Measurements from ENCODE around the gene CLIC5. TPM values are rescaled to one million over a fixed set of nuclear protein-coding genes. Genes with fewer than 3 reads are reported as not detected.

The CLIC5 gene
- total RNA-seq, 1 experiment from 2014 or later: not detected

GRCh38 chr6:45947807-45948206 lies 67.9 kb downstream of the CLIC5 start:
- TF ChIP-seq, protein P1, sequence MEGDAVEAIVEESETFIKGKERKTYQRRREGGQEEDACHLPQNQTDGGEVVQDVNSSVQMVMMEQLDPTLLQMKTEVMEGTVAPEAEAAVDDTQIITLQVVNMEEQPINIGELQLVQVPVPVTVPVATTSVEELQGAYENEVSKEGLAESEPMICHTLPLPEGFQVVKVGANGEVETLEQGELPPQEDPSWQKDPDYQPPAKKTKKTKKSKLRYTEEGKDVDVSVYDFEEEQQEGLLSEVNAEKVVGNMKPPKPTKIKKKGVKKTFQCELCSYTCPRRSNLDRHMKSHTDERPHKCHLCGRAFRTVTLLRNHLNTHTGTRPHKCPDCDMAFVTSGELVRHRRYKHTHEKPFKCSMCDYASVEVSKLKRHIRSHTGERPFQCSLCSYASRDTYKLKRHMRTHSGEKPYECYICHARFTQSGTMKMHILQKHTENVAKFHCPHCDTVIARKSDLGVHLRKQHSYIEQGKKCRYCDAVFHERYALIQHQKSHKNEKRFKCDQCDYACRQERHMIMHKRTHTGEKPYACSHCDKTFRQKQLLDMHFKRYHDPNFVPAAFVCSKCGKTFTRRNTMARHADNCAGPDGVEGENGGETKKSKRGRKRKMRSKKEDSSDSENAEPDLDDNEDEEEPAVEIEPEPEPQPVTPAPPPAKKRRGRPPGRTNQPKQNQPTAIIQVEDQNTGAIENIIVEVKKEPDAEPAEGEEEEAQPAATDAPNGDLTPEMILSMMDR (IDR thresholded peaks at IDR 0.05; ENCODE audit: unreplicated experiment): no peak
- DNase-seq (ENCODE audit: unreplicated experiment): no peak
- Mint-ChIP-seq H3K4me1 (ENCODE audit: insufficient read depth, unreplicated experiment) (peaks cover 6% of the 10 kb centered on the region), H3K4me3 (ENCODE audit: unreplicated experiment) (no peak overlapping the region), H3K9me3 (ENCODE audit: unreplicated experiment) (no peaks in the 10 kb centered on the region), H3K27ac (ENCODE audit: low read depth, unreplicated experiment) (no peak overlapping the region), H3K27me3 (ENCODE audit: insufficient read depth, unreplicated experiment) (peaks cover under 1% of the 10 kb centered on the region), H3K36me3 (ENCODE audit: insufficient read depth, unreplicated experiment) (no peaks in the 10 kb centered on the region)
- no TSS peak for BruUV-seq (replicated peaks)
- intact Hi-C loops (cut with micrococcal nuclease): no loop called here
- ChIA-PET CTCF (interaction anchor here (1.6 kb wide), 1 partner anchor 17 kb away, joined by 4 read pairs; no protein-coding TSS in a partner anchor), POLR2A (interaction anchor here (1.0 kb wide), 1 partner anchor 12 kb away, joined by 4 read pairs; no protein-coding TSS in a partner anchor)

DNA sequence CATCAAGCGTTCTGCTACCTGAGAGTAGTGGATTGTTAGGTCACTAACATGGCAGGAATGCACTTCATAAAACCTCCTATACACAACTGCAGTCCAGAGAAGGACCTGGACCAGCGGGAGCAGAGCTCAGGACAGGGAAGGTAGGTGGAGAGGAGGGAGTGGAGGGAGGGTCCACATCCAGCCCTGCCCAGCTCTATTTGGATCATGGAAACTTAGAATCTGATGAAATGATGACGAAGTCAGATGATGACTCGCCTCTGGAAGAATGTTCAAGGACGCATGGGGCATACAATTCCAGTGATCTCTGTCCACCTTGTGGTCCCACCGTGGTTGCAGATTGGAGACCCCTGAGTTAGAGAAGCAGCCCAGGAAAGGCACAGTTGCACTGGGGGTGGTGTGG lies 68.8 kb downstream of the CLIC5 start:
- ChIA-PET POLR2A (no interaction called here), CTCF (interaction anchor here (1.6 kb wide), 1 partner anchor 16 kb away, joined by 4 read pairs; no protein-coding TSS in a partner anchor)
- Mint-ChIP-seq H3K27me3 (ENCODE audit: insufficient read depth, unreplicated experiment) (no peaks in the 10 kb centered on the region), H3K36me3 (ENCODE audit: insufficient read depth, unreplicated experiment) (no peaks in the 10 kb centered on the region), H3K4me3 (ENCODE audit: unreplicated experiment) (no peak overlapping the region), H3K27ac (ENCODE audit: low read depth, unreplicated experiment) (no peak overlapping the region), H3K4me1 (ENCODE audit: insufficient read depth, unreplicated experiment) (peaks cover 6% of the 10 kb centered on the region), H3K9me3 (ENCODE audit: unreplicated experiment) (no peaks in the 10 kb centered on the region)
- no peak for DNase-seq (ENCODE audit: unreplicated experiment)
- TF ChIP-seq, protein P1 (IDR thresholded peaks at IDR 0.05; ENCODE audit: unreplicated experiment): no peak
- intact Hi-C loops (cut with micrococcal nuclease): no loop called here
- no TSS peak for BruUV-seq (replicated peaks)

DNA sequence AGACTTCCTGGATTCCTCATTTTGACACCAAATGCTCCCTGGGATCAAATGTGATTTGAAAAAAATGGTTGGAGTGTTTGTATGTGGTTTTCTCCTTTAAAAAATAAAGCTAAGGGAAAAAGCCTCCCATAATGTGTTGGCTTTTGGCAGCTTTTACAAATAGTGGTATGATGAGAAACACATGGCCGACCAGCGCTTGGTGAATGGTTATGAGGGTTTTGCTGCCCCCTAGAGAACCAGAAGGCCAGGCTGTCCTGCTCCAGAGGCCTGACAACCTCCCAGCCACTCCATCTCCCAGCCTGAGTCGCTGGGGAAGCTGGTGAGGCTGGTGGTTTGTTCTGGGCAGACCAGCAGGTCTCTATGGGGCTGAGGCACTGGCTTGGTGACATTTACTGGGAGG lies 69.3 kb downstream of the CLIC5 start:
- DNase-seq (ENCODE audit: unreplicated experiment): no peak
- H3K4me3 Mint-ChIP-seq (ENCODE audit: unreplicated experiment): no peak overlapping the region
- BruUV-seq (replicated peaks): no TSS peak
- H3K27ac Mint-ChIP-seq (ENCODE audit: low read depth, unreplicated experiment): no peak overlapping the region
- H3K9me3 Mint-ChIP-seq (ENCODE audit: unreplicated experiment): no peaks in the 10 kb centered on the region
- H3K36me3 Mint-ChIP-seq (ENCODE audit: insufficient read depth, unreplicated experiment): no peaks in the 10 kb centered on the region
- H3K4me1 Mint-ChIP-seq (ENCODE audit: insufficient read depth, unreplicated experiment): peaks cover 6% of the 10 kb centered on the region
- TF ChIP-seq, protein P1 (IDR thresholded peaks at IDR 0.05; ENCODE audit: unreplicated experiment): no peak
- ChIA-PET POLR2A (no interaction called here), CTCF (interaction anchor here (1.5 kb wide), 1 partner anchor 15 kb away, joined by 3 read pairs; no protein-coding TSS in a partner anchor)
- intact Hi-C loops (cut with micrococcal nuclease): no loop called here
- H3K27me3 Mint-ChIP-seq (ENCODE audit: insufficient read depth, unreplicated experiment): no peaks in the 10 kb centered on the region

DNA sequence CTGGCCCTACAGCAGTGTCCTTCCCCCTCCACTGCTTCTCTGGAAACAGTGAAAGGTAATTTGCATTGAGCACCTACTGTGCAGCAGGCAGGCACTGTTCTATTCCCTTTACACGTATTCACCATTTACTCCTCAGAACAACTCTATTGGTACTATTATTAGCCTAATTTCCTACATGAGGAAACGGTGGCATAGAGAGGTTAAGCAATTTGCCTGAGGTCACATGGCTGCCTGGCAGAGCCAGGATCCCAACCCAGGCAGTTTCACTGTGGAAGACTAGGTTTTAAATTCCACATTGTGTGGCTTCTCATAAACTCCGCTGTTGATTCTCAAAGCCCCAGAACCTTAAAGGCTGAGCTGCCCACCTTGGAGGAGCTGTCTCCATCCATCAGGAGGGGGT lies 72.7 kb downstream of the CLIC5 start:
- H3K27ac Mint-ChIP-seq (ENCODE audit: low read depth, unreplicated experiment): no peak overlapping the region
- DNase-seq (ENCODE audit: unreplicated experiment): no peak
- ChIA-PET POLR2A (interaction anchor here (0.6 kb wide), 1 partner anchor 13 kb away, joined by 3 read pairs; no protein-coding TSS in a partner anchor), CTCF (interaction anchor here (1.3 kb wide), 1 partner anchor 12 kb away, joined by 5 read pairs; no protein-coding TSS in a partner anchor)
- H3K36me3 Mint-ChIP-seq (ENCODE audit: insufficient read depth, unreplicated experiment): no peaks in the 10 kb centered on the region
- TF ChIP-seq, protein P1 (IDR thresholded peaks at IDR 0.05; ENCODE audit: unreplicated experiment): no peak
- peaks cover 14% of the 10 kb centered on the region for H3K27me3 Mint-ChIP-seq (ENCODE audit: insufficient read depth, unreplicated experiment)
- no peak overlapping the region for H3K4me3 Mint-ChIP-seq (ENCODE audit: unreplicated experiment)
- BruUV-seq (replicated peaks): no TSS peak
- no peaks in the 10 kb centered on the region for H3K4me1 Mint-ChIP-seq (ENCODE audit: insufficient read depth, unreplicated experiment)
- H3K9me3 Mint-ChIP-seq (ENCODE audit: unreplicated experiment): no peaks in the 10 kb centered on the region
- intact Hi-C loops (cut with micrococcal nuclease): no loop called here

All from MCF 10A (cell line).